WERI-Rb-1 (cell line): ENCODE measurements around the gene HACD2.

Experiments used
- DNase-seq: peaks from one replicate; pipeline ENCODE4 v3.0.0-alpha.2; 2020
- H3K27ac ChIP-seq: fragments of 250-450 bp; sonication (Bioruptor Pico); 2 replicates; pipeline ENCODE4 v1.5.1; 2020; ENCODE audit warnings: mild to moderate bottlenecking, moderate library complexity
- H3K27me3 ChIP-seq: fragments of 250-450 bp; sonication (Bioruptor Pico); 2 replicates; pipeline ENCODE4 v1.5.1; 2021; ENCODE audit warnings: mild to moderate bottlenecking, low read depth, moderate library complexity; ENCODE audit not compliant: insufficient read depth, severe bottlenecking
- H3K36me3 ChIP-seq: fragments of 250-450 bp; sonication (Bioruptor Pico); 2 replicates; pipeline ENCODE4 v1.5.1; 2020; ENCODE audit warnings: mild to moderate bottlenecking, moderate library complexity
- H3K4me3 ChIP-seq: 2 replicates; pipeline ENCODE4 v1.5.1; 2011; ENCODE audit warnings: low read depth, mild to moderate bottlenecking, control low read depth, low read length
- H3K9me3 ChIP-seq: fragments of 250-450 bp; sonication (Bioruptor Pico); 2 replicates; pipeline ENCODE4 v1.5.1; 2021; ENCODE audit warnings: mild to moderate bottlenecking, moderate library complexity; ENCODE audit not compliant: severe bottlenecking
- CTCF ChIP-seq: IDR thresholded peaks from 2 replicates; pipeline ENCODE4 v1.5.1; 2011; ENCODE audit warnings: low read depth, mild to moderate bottlenecking, control low read depth, inconsistent platforms, low read length

HACD2 gene

GRCh38 chr3:123576122-123576521, 8.7 kb downstream of the HACD2 start:
- no peak overlapping the region for H3K27ac ChIP-seq
- no peak for DNase-seq
- TF ChIP-seq CTCF, result no peak
- peaks cover 19% of the 10 kb centered on the region for H3K36me3 ChIP-seq
- H3K4me3 ChIP-seq, result no peak overlapping the region
- H3K27me3 ChIP-seq, result no peaks in the 10 kb centered on the region
- H3K9me3 ChIP-seq, result no peaks in the 10 kb centered on the region

- no peaks in the 10 kb centered on the region for H3K27me3 ChIP-seq
- no peak overlapping the region for H3K4me3 ChIP-seq
- no peak for DNase-seq
- no peaks in the 10 kb centered on the region for H3K9me3 ChIP-seq
- H3K27ac ChIP-seq, result no peak overlapping the region
- no peak for TF ChIP-seq CTCF
- H3K36me3 ChIP-seq, result peaks cover 4% of the 10 kb centered on the region
Measured at GRCh38 chr3:123571973-123572365, 12.9 kb downstream of the HACD2 start.

- H3K27me3 ChIP-seq, result no peaks in the 10 kb centered on the region
- TF ChIP-seq CTCF, result no peak
- DNase-seq, result no peak
- H3K4me3 ChIP-seq, result no peak overlapping the region
- no peaks in the 10 kb centered on the region for H3K9me3 ChIP-seq
- H3K36me3 ChIP-seq, result no peaks in the 10 kb centered on the region; the same call in 1 of the 2 replicates
- H3K27ac ChIP-seq, result no peak overlapping the region
Measured at GRCh38 chr3:123571264-123571972, 13.4 kb downstream of the HACD2 start.

GRCh38 chr3:123568875-123569274, 16.0 kb downstream of the HACD2 start:
- TF ChIP-seq CTCF, result no peak
- Histone ChIP-seq H3K36me3 (no peaks in the 10 kb centered on the region; the same call in 1 of the 2 replicates), H3K4me3 (no peak overlapping the region), H3K27me3 (no peaks in the 10 kb centered on the region), H3K27ac (no peak overlapping the region), H3K9me3 (no peaks in the 10 kb centered on the region)
- no peak for DNase-seq

GRCh38 chr3:123568034-123568433, 16.8 kb downstream of the HACD2 start:
- no peak overlapping the region for H3K4me3 ChIP-seq
- H3K27me3 ChIP-seq, result no peaks in the 10 kb centered on the region
- no peak overlapping the region for H3K27ac ChIP-seq

More at GRCh38 chr3:123568034-123568433, 16.8 kb downstream of the HACD2 start:
- no peak for TF ChIP-seq CTCF
- no peak for DNase-seq
- Histone ChIP-seq H3K36me3 (no peaks in the 10 kb centered on the region; the same call in 1 of the 2 replicates), H3K9me3 (no peaks in the 10 kb centered on the region)
